Endothelial cell of umbilical vein (primary cell): ENCODE results near the gene ARHGAP28.

Experiments used
- POLR2AphosphoS5 ChIP-seq: IDR thresholded peaks from 2 replicates; pipeline ENCODE4 v1.6.1; 2012; ENCODE audit warnings: low read depth, mild to moderate bottlenecking, control low read depth, low read length, moderate library complexity; ENCODE audit not compliant: insufficient read depth
- TF ChIP-seq, protein P1 (sequence below): IDR thresholded peaks from 2 replicates; pipeline ENCODE4 v1.6.1; 2011; ENCODE audit not compliant: insufficient read depth, insufficient read length

DNA sequence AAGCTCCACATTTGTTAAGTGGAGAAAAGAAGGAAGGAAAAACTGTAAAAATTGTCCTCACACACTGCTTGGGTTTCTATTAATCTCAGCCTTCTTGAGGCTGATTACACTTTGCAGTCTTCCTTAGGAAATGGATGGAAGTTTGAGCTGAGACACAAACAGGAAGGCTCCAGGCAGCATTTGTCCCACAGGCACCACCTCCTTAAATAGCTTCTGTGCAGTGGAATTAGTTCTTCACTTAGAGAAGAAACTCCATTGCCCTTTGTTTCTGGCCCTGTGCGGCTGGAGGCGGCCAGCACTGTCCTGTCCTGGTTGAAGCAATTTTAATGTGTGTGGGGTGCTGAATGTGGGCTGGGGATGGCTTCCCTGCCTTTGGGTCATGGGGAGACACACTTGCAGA lies 44.3 kb downstream of the ARHGAP28 start:
- TF ChIP-seq, protein P1, sequence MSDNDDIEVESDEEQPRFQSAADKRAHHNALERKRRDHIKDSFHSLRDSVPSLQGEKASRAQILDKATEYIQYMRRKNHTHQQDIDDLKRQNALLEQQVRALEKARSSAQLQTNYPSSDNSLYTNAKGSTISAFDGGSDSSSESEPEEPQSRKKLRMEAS: no peak
- TF ChIP-seq POLR2AphosphoS5: no peak
